Measurements from ENCODE around the gene ELP1.

Gene ELP1

DNA sequence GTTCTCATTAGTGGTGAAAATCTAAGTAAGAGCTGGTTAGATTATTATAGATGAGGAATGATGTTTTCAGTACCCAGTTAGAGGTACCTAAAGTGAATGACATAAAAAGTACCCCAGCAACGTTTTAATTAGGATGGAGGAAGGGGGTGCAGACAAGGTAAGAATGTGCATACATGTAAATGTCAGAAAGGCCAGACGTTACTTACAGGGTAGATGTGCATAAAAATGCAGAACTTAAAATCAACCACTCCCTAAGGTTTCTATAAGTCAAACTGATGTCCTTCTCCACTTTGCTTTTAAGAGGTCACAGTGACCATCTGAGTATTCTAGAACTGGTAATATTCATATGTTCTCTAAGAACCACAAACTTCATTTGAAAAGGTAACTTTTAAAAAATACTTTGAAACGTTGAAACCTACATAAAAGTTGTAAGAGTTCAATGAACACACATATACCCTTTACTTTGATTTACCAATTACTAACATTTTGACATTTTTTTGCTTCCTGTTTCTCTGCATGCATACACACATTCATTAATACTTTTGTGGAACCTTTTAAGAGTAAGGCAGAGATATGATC lies 53.1 kb downstream of the ELP1 start:
- FAIRE-seq: no peak

DNA sequence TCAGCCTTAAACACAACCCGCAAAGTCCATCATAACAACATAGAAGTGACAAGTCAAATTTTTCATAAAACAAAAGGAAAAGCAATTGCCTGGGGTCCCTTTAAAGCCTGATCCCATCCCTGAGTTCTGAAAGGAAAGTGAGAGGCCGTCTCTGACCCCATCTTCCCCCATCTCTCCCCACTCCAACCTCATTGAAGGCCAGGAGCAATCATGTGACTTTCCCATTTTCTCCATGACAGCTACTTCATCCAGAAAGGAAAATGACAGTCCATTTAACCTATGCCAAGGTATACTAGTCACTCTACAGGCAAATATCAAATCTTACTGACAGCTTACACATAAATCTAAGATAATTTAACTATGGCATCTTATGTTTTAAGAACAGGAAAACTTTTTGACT lies 56.4 kb downstream of the ELP1 start:
- no peak for FAIRE-seq

DNA sequence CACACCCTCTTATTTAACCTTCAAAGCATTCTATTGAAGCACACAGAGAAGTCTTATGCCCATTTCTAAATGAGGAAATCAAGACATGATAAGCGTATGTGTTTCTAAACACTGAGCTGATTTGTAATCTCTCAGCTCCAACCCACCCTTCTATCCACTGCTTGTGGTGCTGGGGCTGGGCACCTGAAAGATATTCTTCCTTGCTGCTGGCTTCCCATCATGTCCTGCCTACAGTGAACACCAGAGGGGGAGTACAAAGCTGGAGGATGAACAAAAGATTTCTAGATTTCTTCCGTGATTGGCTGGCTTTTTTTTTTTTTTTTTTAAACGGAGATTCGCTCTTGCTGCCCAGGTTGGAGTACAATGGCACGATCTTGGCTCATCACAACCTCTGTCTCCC lies 57.5 kb downstream of the ELP1 start:
- no peak for FAIRE-seq

DNA sequence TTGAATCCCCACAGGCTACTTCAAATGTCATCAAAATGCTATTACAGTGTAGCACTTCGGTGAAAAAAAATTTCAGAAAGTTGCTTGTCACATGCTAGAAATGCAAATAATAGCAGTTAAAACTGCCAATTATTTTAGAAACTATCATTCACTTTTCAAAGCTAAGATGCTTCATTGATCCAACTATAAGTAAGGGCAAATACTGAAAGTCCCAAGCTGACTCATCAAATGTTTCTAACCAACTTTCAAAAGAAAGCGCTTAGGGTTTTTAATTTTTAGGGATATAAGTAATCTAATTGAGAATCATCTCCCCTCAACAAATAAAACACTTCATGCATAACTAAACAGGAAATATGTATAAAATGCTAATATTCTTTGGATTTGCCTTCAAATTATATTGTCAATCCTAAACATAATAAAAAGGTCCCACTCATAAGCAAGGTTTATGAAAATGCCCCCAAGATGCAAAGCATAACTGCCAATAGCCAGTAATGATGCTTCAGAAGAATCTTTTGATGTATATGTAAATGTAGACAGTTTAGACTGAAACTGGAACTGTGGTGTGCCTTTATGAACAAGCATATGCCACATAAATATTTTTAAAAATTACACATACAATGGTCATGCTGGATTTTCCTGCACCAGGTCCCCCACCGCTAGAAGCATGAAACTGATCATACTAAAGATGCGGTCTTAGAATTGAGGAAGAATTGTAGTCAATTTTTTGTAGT lies 59.7 kb downstream of the ELP1 start:
- no peak for FAIRE-seq

DNA sequence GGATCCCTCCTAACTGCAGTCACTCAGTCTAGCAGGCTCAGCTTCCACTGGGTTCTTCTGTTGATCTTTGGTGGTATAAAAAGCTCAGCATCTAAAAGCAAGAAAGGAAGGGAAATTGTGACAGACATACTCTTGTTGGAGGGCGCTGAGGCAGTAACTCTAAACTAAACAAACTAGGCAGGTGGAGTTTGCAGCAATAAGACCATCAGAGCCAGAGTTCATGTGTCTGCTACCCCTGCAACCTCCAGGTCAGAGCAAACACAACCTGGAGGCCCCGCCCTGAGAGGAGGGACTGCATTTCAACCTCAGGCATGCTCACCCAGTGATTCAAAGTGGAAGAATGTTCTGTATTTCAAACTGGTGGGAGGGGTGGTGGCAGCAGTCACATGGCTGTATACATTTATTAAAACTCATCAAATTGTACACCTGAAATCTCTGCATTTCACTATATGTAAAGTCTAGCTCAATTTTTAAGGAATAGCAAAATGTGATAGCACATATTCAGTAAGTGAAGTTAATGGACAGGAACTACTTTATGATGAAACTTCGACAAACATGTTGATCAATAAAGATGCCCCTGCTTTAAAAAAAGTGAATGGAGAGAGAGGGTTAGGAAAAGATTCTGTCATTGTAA lies 64.7 kb downstream of the ELP1 start:
- FAIRE-seq: no peak

DNA sequence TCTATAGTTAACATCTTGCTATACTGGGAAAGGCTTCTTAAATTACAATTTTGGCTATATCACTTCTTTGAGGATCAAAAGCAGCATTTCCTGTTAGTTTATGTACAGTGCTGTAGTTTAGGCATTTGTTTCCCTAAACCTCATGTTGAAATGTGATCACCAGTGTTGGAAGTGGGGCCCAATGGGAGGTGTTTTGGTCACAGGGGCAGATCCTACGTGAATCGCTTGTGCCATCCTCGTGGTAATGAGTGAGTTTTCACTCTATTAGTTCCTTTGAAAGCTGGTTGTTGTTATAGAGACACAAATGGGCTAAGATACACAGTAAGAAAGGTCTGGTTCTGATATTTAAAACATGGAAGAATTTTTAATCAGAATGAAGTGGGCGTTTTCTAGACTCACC lies 66.1 kb downstream of the ELP1 start:
- FAIRE-seq: no peak

DNA sequence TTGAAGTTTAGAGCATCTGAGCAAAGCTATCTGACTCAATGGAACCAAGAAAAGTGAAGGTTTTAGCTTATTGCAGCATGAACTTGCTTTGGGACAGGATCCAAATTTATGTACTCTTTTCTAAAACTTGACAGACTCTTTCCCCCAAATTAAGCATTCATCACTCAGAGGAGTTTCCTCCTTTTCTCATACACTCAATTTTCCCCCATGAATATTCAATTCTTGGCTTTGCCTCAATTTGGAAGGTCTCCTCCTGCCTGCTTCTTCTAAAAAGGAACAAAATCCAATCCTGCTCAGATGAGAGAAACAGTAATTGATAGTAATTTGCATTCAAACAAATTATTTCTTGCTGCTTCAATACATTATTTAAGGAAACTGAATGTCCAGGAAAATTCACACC lies 66.8 kb downstream of the ELP1 start:
- FAIRE-seq: no peak

DNA sequence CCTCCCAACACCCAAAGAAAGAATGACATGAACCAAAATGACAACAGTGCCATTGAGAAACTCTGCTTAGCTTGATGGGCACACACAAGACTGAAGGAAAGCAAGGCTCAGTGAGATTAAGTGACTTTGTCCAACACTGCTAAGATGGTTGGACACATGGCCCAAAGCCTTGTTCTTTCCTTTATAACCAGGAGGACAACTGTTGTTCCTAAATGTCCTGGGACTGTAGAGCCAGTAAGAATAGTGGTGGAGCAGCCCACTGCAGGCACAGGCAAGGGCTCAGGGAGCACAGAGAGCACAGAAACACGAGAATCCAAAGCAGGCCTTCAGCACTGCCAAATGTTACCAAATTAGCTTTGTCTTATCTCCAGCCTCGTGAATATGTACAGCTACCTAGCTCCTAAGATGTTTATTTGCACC lies 67.9 kb downstream of the ELP1 start:
- FAIRE-seq: no peak

DNA sequence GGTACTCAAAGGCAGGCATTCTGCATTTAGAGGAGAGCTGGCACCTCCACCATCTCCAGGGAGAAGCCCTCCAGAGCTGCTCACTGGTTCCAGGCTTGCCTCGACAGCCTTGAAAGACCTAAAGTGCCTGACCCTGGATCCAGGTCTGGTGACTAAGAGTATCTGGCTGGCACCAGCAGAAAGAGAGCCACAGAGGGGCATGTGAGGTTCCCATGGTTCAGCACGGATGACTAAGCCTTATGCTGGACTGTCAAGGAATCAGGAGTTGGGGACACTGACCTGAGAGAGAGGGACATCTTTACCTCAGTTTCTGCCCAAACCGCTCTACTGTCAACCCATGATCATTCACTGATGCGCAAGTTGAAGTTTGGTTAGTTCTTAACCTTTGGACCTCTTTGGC lies 68.9 kb downstream of the ELP1 start:
- FAIRE-seq: no peak

DNA sequence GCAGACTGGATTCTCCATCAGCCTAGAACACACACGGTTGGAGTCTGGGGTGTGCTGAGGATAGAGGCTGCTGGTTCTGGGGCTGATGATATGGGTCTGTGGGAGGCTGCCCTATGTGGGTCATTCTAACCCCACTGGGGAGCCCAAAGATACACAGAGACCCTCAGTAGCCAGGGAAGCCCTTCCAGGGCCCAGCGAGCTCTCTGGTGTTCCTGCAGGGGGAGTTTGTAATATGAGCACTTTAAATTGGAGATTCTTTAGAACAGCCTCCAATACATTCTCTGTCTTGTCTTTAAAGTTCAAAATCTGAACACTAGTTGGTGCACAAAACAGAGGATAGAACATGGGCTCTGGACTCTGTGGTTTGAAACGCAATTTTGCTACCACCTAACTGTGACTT lies 69.5 kb downstream of the ELP1 start:
- no peak for FAIRE-seq

DNA sequence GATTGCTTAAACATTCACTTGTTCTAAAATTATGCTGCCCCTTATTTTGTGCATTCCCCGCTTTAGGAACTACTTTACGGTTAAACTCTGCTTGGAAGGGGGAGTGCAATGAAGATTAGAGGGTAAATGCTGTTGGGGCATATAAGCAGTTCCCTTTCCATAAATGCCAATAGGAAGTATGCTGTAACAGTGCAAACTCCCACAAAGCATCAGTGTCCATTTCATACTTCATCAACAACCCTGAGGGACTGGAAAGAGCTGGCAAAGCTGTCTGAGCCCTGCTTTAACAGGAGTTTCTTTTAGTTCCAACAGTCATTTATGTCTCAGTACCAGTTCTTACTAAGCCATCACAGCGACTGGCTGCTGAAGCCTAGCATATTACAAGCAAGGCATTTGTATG lies 70.0 kb downstream of the ELP1 start:
- FAIRE-seq: no peak

DNA sequence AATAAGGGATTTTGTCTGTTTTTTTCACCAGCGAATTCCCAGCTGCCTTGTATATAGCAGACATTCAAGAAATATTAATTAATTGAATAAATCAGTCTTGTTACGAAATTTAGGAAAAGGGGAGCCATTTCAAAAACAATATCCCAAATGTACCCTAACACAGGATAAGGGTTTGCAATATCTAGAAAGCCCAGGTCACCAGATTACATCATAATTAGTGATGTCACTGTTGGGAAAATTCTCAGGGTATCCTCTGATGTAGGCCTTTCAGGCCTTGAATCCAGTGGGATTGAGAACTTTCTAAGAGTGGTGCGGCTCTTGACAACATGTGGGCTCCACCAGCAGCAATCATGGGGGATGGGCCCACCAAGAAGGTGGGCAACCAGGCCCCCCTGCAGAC lies 71.9 kb downstream of the ELP1 start, which contains the start of gene ACTL7A:
TSS of gene ACTL7A (plus strand) at position 270 of the 400 bp plus-strand sequence. CDS start at position 327, 57 bp downstream.
- no peak for FAIRE-seq

DNA sequence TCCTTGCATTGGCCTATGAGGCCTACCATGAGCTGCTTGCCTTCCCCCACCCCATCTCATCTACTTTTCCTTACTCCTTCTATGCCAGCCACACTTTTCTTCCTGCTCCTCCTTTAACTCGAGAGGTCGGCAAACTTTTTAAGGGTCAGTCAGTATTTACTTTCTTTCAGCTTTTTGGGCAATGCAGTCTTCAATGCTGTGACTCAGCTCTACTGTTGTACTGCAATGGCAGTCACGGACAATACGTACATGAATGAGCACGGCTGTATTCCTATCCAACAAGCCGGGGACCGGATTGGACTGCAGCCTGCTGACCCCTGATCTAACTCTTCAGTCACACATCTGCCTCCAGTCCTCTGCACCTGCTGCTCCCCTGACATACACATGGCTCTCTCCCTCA lies 72.5 kb downstream of the ELP1 start:
- no peak for FAIRE-seq

DNA sequence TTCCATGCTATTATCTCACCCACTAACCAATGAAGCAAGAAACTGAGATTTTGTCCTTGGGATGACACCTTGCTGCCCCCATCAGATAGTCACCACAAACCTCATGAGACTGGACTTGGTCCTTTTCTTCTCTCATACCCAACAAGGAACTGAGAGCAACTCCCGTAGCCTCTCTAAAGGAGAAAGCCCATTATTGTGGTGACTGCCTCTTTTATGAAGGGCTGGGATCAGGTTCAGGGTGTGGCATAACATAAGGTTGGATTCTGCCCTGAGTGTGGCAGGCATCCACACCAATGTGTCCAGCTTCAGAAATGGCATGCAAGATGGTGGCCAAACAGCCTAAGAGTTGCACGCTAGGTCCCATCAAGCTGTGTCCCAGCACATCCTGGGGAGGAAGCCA lies 73.2 kb downstream of the ELP1 start:
- no peak for FAIRE-seq

DNA sequence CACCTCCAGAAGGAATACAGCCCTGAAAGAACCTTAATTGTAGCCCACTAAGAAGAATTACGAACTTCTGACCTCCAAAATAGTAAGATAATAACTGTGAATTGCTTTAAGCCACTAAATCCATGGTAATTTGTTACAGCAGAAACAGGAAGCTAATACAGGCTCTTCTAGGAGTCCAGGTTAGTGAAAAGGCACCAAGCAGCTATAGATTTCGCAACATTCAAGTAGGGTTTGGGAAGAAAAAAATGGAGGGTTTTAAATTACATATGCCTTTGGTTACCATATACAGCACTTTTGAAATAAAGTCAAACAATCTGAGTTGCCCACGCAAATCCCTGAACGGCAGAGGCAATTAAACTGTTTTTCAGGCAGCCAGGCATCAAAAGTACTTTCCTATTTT lies 73.6 kb downstream of the ELP1 start:
- FAIRE-seq: no peak

DNA sequence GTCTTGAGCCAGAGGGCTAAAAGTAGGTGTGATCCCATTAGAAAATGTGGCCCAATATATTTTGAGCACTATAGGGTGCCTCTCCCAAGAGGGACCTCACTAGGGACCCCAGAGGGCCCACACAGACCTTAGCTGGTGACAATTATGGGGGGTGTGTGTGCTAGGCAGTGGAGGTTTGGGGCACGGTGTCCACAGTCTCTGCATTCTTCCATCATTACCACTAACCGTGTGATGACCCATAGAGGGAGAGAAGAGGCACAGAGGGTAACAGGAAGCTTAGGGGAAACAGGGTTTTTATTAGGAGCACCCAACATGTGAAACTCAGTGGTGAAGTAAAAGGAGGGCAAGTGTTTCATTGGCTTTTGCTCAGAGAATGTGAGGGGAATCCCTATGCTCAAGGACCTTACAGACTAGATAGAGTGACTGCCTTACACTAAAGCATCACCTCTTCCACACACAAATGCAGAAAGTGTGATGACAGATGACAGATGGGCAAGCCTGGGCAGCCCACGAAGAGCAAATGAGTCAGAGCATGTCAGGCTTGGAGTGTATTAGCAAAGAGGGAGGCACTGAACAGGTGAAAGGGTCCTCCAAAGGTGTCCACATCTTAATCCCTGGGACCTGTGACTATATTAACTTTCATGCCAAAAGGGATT lies 74.3 kb downstream of the ELP1 start:
- no peak for FAIRE-seq

DNA sequence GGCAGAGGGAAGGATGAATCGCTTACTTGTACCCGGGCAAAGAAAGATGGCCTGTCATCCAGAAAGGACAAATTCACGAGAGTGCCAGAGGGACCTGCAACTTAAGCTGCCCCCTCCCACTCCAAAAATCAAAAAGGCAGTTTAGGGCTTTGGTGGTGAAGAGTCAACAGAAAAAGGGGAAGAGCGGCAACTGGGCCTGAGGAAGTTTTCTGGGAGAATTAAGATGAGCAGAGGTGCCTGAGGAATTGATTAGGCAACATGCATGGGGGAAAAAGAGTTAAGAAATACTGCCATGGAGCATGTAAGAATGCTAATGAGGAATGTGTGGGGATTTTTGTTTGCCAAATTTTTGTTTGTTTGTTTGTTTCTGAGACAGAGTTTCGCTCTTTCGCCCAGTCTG lies 76.4 kb downstream of the ELP1 start:
- FAIRE-seq: no peak

DNA sequence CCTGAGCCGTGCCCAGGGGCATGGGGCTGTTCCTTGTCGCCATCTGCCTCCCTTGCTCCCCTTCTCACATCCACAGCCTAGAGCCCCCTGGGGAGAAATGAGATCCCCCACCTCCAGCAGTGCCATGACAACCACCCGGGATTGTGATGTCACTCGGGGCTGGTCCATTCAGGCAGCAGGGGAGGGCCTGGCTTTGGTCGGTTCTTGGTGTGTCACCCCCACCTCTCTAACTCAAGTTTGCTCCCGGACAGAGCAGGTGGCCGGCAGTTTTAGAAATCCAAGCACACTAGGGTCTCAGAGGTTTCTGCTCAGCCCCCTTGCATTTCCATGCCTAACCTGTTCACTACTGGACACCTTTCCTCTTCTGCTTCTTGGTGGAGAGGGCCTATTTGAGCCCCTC lies 78.0 kb downstream of the ELP1 start, which contains the start of gene ACTL7B:
TSS of gene ACTL7B (minus strand) at position 99 of the 400 bp plus-strand sequence. CDS start at position 43, 56 bp downstream.
- no peak for FAIRE-seq

DNA sequence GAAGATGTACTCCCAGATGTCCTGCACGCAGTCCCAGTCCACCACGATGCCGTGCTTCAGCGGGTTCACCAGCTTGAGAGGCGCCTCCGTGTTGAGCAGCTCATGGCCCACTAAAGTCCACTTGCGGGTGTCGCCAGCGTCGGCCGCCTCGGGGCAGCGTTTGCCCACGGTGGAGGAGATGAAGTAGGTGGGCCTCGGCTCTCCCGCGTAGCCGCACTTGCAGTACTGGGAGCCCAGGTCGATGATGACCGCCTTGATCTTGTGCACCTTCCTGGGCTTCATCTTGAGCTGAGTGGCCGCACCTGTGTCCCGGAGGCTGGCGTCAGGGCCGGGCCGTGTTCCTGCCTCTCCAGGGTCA lies 78.4 kb downstream of the ELP1 start:
- no peak for FAIRE-seq

DNA sequence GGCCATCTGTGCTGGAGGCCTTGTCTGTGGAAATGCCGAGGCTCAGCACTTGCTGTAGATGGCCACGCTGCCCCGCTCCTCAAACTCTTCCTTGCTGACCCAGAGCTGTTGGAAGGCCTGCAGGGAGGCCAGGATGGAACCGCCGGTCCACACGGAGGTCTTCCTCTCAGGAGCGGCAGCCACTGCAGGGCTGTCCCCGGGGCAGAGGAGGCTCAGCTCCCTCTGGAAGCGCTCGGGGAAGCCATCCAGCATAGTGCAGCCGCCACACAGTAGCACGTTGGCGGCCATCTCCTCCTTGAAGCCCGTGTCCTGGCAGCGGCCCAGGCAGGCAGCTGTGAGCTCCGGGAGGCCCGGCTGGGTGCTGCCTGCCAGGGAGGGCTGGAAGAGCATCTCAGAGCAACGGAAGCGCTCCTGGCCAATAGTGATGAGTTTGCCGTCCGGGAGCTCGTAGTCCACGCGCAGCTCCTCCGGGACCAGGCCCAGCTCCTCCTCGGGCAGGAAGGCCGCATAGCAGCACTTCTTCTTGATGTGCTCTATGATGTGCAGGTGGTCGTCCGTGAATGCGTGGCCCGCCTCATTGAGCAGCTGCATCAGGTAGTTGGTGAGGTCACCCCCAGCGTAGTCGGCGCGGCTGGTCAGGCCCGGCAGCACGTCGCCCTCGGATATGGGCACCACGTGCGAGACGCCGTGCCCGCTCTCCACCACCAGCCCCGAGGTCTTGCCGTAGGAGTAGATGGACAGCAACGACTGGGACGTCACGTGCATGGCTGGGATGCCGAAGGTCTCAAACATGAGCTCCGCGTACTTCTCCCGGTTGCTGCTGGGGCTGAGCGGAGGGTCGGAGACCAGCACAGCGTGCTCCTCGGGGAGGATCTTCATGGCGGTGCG lies 79.0 kb downstream of the ELP1 start:
- no peak for FAIRE-seq

DNA sequence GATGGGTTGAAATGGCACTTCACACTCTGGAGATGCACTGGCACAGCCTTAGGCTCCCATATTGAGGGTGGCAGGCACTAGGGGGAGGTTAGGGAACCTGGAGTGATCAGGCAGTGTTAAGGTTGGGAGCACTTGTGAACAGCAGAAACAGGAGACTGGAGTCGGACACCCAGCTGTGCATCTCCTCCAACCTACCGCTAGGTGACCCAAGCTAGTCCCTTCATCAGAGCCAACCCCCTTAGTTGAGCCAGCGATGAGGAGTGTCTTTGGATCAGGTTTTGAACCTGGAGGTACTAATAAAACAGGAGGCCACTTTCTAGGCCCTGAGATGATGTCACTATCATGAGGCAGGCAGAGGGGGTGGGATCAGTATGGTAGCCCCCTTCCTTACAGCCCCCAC lies 79.8 kb downstream of the ELP1 start:
- FAIRE-seq: no peak

DNA sequence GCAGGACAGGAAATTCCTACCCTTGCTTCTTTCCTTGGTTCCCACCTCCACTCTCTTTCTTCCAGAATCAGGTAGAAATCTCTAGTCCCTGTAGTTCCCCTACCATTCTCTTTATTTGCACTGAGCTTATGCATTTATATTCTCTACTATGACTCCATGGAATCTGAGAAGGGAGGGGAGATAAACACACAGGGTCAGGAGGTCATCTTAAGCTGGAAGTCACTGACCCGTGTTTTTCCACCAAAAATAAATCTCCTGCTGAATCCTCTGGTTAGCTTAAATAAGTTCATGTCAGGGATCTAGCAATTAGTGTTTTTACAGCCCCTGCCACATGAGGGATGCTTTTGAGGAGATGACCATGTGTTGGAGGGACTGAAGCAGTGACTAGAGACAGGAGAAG lies 81.8 kb downstream of the ELP1 start:
- no peak for FAIRE-seq

DNA sequence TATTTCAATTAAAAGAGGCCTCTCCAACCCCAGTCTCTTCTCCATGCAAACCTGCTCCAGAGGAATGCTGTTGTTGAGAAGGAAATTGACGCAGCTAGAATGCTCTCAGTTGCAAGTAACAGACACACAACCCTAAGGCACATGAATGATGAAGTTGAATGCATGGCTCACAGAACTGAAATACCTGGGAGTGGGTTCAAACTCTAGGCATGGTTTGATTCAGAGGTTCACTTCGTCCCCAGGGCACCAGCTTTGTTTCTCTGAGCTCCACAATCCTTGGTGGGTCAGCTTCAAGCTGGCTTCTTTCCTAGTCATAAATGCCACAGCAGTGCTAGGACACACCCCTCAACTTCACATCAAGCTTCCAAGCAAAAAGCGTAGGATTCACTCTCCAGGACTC lies 82.8 kb downstream of the ELP1 start:
- FAIRE-seq: no peak
